GM18498 (cell line): Measurements from ENCODE around the gene DSTYK.
A peak's percentile ranks its signal among the peaks of the same experiment; 100 is the strongest.

Experiments used
- ATAC-seq: cut with Tn5 transposase; IDR thresholded peaks from one replicate; pipeline ENCODE4 v1.9.1; 2021; ENCODE audit warnings: mild to moderate bottlenecking, moderate library complexity; ENCODE audit not compliant: unreplicated experiment

DSTYK gene, protein sequence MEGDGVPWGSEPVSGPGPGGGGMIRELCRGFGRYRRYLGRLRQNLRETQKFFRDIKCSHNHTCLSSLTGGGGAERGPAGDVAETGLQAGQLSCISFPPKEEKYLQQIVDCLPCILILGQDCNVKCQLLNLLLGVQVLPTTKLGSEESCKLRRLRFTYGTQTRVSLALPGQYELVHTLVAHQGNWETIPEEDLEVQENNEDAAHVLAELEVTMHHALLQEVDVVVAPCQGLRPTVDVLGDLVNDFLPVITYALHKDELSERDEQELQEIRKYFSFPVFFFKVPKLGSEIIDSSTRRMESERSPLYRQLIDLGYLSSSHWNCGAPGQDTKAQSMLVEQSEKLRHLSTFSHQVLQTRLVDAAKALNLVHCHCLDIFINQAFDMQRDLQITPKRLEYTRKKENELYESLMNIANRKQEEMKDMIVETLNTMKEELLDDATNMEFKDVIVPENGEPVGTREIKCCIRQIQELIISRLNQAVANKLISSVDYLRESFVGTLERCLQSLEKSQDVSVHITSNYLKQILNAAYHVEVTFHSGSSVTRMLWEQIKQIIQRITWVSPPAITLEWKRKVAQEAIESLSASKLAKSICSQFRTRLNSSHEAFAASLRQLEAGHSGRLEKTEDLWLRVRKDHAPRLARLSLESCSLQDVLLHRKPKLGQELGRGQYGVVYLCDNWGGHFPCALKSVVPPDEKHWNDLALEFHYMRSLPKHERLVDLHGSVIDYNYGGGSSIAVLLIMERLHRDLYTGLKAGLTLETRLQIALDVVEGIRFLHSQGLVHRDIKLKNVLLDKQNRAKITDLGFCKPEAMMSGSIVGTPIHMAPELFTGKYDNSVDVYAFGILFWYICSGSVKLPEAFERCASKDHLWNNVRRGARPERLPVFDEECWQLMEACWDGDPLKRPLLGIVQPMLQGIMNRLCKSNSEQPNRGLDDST

DNA sequence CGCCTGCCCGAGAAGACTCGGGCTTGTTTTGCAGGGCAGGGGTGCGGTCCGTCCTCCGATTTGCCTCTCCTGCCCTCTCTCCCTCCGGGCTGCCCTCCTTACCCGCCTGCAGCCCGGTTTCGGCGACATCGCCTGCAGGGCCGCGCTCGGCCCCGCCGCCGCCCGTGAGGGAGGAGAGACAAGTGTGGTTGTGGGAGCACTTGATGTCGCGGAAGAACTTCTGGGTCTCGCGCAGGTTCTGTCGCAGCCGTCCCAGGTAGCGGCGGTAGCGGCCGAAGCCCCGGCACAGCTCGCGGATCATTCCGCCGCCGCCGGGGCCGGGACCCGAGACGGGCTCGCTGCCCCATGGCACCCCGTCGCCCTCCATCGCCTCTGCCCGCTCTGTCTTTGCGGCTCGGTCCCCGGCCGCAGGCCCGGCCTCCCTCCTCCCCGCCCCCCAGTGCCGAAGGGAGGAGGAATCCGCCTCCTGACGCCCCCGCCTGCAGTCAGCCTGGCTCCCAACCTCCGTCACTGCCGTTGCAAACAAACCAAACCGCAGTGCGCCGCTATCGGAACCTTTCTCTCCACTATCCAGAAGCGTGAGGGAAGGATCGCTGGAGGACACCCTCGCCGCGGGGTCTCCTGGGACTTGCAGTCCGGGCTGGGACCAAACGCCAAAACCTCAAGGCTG, at the start of gene DSTYK:
TSS of gene DSTYK (minus strand) at position 534 of the 670 bp plus-strand sequence. CDS start at position 367, 167 bp downstream.
- peak; percentile 92 for ATAC-seq

GRCh38 chr1:205259998-205260397, 48.5 kb upstream of the DSTYK start:
- ATAC-seq = no peak

GRCh38 chr1:205259324-205259832, 47.9 kb upstream of the DSTYK start:
- ATAC-seq = no peak

GRCh38 chr1:205258719-205259118, 47.2 kb upstream of the DSTYK start:
- ATAC-seq = no peak

GRCh38 chr1:205258261-205258691, 46.8 kb upstream of the DSTYK start:
- ATAC-seq = no peak

GRCh38 chr1:205257735-205258134, 46.2 kb upstream of the DSTYK start:
- ATAC-seq = no peak

- ATAC-seq = no peak
Measured at GRCh38 chr1:205256951-205257625, 45.6 kb upstream of the DSTYK start.

DNA sequence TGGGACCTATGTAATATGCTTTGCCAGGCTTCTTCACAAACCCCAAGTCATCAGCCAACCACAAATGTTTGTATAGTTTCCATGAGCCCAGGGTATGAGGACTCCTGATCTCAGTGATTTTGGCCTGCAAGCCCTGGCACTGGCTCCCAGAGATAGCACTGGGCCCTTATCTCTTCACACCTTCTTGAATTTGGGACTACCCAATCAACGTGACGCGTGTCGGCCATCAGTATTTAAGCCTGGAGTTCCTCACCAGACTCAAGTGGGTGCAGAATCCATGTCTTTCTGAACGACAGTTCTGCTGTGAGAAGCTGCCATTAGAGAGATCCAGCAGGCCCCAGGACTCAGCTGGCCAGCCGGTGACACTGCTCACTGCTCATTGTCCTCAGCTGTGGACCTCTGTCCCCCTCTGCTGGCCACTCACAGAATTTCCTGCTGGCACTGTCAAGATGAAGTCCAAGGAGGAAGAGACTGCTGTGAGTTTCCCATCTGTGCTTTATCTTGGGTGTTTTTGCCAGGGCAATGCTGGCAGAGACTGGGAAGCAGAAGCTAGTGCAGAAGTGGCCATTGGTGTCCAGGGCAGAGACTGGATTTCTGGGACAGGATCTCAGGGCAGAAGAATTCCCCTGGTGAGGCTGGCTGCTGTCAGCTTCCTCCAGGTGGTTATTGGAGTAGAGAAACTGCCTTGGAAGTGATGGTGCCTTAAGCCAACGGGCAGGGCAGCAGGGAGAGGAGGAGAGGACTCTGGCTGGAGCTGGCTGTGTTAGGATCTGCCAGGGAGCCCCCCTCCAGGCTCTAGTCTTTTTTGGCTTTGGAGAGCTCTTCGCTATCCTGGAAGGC, 44.7 kb upstream of the DSTYK start:
- ATAC-seq = peak; percentile 58

DNA sequence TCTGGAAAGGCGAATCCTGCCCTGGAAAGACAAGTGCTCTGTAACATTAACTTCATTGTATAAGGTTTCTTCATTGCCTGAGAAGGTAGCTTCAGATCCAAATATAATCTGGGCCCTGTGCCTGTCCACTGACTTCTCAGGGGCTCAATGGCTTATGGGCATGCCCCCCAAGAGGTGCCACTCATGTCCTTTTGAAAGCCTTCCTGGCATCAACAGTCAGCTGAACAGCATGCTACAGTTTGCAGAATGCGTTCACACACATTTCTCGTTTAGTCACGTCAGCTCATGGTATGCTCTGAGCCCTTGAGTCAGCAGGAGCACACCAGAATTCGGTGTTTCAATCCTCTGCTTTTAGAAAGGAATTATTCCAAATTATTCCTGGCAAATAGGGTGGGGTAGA, 40.1 kb upstream of the DSTYK start:
- ATAC-seq = no peak

GRCh38 chr1:205250699-205251098, 39.2 kb upstream of the DSTYK start:
- no peak for ATAC-seq

GRCh38 chr1:205249651-205250050, 38.1 kb upstream of the DSTYK start:
- ATAC-seq = no peak

GRCh38 chr1:205248793-205249601, 37.5 kb upstream of the DSTYK start:
- no peak for ATAC-seq

GRCh38 chr1:205247130-205247921, 35.8 kb upstream of the DSTYK start:
- ATAC-seq = no peak

DNA sequence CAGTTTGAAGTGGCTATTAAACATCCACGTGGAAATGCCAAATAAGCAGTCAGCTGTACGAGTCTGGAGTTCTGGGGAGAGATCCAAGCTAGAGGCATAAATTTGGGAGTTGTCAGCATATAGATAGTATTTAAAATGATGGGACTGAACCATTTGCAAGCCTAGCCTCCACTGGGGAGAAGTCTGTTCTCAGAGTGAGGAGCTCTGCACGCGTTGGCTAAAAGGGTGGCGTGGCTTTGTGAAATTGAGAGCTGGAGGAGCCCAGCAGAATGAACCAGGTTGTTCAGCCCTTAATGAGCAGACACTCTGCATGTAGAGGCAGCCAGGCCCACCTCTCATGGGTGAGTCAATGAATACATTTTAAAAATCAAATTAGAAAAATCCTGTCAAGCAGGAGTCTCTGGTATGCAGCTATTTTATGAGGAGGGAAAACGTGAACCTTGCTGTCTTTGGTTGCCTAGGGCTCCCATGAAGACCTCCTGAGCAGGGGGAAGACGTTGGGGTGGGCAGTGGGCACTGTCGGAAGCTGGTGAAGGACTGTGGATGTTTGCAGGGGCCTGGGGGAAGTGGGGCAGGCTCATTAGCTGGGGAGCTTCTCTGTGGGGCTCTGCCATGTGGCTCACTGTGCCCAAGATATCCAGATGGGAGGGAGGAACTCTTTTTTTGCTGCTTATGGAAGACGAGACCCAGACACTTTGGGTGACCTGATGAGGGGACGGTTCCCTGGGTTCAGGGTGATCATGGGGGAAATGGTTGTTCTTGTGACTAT, 35.0 kb upstream of the DSTYK start:
- ATAC-seq = no peak

DNA sequence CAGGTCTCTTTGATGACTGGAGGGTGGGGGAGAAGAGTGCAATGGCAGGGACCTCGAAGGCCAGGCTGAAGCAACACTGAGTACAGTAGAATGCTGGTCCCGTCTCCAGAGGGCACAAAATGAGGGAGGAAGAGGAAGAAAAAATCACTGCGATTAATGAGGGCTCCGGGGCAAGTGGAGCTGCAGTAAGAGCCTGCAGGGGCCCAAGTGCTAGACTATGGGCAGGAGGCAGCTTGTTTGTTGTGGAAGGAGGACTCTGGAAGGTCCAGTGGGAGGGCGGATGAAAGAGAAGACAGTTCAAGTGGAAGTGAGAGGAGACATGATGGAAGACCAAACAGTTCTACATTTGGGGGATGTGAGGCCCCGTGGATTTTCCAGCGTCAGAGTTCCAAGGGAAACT, 33.6 kb upstream of the DSTYK start:
- no peak for ATAC-seq

DNA sequence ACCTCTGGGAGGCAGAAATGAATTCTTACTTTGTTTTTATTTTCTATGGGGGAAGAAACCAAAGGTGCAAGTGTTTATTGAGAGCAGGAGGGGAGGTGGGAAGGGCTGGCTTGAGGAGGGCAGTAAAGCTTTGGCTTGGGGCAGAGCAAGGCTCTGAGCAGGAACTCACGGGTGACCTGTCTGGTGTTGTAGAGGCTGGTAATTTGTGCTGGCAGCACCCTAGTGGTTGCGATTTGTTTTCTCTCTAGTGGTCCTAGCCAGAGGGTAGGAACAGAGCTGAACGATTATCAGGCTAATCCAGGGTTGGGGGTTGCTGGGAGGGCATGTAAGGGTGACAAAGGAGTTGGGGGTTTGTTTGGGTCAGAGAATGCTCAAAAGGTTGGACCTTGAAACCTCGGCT, 32.9 kb upstream of the DSTYK start:
- no peak for ATAC-seq
